Stimulated activated CD4-positive, alpha-beta T cell treated with anti-CD3 and anti-CD28 coated beads, Interleukin-4, amount 100 ng/mL, for 24 hours (primary cell): ENCODE results near the gene RNF212.
A peak's percentile ranks its signal among the peaks of the same experiment; 100 is the strongest.

Experiments
- DNase-seq: peaks from one replicate; pipeline ENCODE4 v3.0.0-alpha.2; 2020

RNF212 gene

GRCh38 chr4:1087371-1087770 is 26.0 kb downstream of the RNF212 start:
- DNase-seq, result no peak

DNA sequence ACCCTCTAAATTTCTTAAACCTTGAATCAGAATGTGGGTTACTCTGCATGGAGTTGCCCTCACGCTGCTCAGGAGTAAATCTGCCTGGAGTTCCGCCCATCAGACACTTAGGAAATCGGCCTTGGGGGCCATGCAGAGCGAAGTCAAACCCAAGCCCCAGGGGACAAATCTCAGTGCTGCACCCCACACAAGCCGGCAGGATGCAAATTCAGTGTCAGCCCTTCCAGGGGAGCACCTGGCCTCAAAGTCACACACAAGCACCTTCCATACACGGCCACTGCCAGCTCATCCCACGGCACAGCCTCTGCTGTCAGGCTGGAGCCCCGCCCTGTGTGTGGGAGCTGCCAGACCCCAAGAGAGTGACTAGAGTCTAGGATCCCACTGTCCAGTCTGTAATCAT is 27.4 kb downstream of the RNF212 start:
- no peak for DNase-seq

- no peak for DNase-seq
These were observed 28.0 kb downstream of the RNF212 start for GRCh38 chr4:1085404-1085799.

- no peak for DNase-seq
These were observed 28.5 kb downstream of the RNF212 start for GRCh38 chr4:1084796-1085403.

GRCh38 chr4:1084394-1084793 is 29.0 kb downstream of the RNF212 start:
- DNase-seq, result no peak

DNA sequence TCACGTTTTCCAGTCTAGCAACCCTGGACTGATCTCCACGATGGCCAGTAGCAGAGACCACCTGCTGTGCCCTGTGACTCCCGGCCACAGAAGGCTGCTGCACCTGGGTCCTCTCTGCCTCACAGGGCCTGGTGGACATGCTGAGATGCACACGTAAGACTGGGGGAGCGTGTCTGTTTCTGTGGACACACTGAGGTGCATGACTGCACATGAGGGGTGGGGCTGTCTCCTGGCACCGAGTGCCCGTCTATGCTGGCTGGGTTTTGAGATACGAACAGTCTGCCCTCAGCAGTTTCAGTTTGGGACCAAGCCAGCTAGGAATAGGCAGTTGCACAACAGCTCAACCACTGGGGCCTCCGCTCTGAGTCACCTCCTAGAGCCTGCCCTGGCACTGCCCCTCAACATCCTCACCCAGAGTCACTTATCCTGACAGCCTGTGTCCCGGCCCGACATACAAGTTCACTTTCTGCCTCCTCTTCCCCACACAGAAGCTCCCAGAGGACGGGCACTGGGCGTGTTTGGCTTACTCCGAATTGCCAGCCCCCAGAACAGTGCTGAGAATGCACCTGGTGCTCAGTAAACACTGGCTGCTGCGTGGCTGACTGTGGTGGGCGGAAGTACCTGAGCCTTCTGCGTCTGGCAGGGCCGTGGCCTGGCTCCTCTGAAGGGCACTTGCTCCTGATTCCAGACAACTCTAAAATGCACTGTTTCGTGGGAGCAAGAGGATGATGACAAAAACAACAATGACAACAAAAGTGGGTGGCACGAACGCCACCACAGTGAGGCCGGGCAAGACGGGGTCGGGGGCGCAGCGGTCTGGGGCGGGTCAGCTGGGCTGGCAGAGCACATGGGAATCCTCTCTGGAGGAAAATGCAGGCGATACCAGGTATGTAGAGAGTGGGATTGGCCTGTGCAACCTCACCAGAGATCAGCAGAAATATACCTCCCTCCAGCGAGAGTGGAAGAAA is 30.9 kb downstream of the RNF212 start:
- DNase-seq, result no peak

DNA sequence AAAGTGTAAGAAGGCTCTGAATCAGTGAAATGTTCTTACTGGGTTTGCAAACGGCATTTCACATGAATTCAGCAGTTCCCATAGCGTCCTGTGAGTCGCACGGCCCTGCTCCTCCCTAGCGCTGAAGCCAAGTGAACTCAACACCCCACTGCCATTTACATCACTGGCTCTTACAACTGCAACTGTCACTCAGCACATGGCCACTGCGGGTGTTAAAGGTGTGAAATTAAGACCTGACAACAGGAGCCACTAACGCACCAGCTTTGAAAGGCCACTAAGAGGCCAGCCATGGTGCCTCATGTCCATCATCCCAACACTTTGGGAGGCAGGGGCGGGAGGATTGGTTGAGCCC is 31.7 kb downstream of the RNF212 start:
- DNase-seq, result no peak

DNA sequence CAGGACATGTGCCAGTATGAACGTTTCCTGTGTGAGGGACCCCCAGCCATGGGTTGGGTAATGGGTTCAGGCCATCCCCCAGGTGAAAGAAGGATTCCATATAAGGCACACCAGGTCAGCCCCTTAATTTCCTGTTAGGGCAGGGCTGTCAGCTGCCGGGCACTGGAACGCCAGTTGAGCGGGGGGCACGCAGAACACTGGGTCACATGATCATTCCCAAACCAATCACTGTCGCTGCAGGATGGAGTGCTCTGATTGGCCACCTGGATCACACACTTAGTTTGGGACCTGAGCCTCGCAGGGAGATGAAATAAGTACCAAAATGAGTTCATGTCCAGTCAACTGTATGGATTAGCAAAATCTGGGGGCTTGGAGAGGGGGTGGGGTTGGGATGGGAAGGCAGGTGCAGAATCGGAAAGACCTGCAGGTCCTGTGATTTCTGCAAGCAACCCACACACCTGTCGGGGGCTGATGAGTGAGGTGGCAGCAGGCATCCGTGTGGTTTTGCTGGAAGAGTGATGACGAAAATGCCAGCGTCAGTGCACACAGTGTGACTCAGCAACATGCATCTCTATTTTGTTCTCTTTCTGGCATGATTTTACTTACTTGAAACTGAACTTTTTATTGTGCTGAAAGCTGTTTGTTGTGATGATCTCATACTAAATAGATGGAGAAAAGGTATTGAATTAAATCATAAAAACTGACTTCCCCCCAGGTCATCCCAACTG is 32.2 kb downstream of the RNF212 start:
- DNase-seq, result no peak

DNA sequence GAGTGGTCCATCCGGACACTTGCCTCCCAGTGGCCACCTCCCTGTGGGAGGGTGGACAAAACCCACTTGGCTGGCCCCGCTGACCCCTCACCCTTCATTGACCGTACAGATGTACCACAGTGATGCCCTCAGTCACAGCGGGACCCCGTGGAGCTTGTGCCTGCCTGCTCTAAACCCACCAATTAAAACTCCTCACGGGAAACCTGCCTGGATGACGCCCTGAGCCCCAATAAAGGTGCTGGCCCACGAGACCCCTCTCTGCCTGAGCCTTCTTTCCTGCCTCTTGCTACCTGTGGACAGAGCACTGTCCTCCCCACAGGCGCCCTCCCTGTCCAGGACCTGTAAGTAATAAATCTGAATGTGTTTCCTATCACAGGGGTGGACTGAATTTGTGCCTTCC is 32.9 kb downstream of the RNF212 start:
- DNase-seq, result no peak

GRCh38 chr4:1079711-1080265 is 33.6 kb downstream of the RNF212 start:
- DNase-seq, result no peak

- DNase-seq, result no peak
These were observed 34.9 kb downstream of the RNF212 start for GRCh38 chr4:1078490-1078889.

- no peak for DNase-seq
These were observed 35.5 kb downstream of the RNF212 start for GRCh38 chr4:1077711-1078477.

DNA sequence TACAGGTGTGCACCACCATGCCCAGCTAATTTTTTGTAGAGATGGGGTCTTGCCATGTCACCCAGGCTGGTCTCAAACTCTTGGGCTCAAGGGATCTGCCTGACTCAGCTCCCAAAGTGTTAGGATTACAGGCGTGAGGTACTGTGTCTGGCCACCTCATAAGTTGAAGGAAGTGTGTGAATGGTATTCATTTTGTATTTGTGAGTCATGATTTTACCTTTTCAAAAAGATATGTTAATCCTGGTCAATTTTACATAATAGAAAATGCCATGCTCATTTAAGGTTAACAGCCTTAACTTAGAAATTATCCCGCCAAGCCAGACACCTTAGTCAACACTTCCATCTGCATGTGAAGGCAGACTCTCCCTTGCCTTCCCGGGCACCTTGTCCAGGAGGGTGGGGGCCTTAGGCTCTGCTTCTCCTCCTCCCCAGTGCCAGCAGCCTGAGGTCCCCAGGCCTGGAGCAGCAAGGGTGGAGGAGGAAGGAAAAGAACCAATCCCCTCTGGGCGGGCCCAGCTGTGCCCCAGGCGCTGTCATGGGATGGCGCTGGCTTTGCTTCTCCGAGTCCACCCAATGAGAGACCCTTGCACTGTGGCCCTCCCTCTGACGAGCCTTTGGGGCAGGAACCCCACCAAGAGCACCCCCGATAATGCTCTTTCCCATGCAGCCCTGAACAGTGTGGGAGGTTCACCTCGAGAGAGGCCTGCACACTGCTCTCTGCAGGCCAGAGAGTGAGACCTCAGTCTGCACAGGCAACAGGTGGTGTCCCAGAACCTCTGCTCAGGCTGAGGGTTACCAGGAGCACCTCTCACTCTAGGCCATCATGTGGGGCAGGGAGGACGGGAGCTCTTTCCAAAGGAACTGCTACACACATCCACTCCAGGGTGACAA is 37.3 kb downstream of the RNF212 start:
- no peak for DNase-seq

DNA sequence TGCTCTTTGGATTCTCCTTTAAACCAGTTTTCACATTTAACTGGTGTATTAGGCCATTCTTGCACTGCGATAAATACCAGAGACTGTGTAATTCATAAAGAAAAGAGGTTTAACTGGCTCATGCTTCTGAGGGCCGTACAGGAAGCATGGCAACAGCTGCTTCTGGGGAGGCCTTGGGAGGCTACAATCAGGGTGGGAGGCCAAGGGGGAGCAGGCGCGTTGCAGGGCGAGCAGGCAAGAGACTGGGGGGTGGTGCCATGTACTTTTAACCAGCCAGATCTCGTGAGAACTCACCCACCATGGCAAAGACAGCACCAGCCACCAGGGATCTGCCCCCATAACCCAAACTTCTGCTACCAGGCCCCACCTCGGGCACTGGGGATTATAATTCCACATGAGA is 38.1 kb downstream of the RNF212 start:
- no peak for DNase-seq

- DNase-seq, result no peak
These were observed 39.3 kb downstream of the RNF212 start for GRCh38 chr4:1074077-1074476.

DNA sequence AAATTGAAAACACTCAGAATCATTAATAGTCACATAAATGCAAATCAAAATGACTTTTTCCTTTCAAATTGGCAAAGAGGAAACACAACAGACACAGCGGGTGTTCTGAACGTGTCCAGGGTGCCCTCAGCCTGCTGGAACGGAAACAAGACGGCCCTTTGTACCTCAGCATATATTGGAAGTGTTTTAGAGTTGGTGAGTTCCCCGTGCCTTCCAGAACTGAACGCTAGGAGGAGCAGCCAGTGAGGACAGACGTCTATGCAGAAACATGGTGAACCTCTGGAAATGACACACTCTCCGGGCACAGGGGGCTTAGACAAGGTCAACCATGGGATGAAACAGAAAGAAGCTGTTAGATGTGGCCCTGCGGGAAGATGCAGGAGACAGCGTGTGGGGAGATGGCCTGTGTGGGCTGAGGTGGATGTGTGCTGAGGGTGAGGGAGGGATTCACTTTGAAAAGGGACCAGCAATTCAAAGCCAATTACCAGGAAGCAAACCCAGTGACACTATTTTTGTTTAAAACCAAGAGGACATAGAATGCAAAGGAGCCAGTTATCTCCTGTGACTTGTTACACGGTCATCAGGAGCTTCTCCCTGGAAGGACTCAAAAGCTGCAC is 40.4 kb downstream of the RNF212 start:
- DNase-seq, result peak; percentile 53

DNA sequence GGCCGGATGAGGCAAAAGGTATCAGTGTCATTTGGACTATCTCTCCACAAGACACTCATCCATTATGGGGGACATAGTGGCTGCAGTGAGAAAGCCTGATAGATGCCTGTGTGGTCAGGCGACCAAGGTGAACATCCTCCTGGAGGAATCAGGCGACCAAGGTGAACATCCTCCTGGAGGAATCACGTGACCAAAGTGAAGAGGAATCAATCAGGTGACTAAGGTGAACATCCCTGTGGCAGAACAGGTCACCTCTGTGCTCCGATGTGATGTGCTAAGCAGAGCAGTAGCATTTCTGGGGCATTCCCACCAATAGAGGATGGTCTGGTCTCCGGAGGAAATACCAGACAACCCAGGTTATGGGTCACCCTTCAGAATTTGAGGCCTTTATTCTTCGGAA is 44.0 kb downstream of the RNF212 start:
- DNase-seq, result no peak

- DNase-seq, result no peak
These were observed 47.6 kb downstream of the RNF212 start for GRCh38 chr4:1065732-1066131.

DNA sequence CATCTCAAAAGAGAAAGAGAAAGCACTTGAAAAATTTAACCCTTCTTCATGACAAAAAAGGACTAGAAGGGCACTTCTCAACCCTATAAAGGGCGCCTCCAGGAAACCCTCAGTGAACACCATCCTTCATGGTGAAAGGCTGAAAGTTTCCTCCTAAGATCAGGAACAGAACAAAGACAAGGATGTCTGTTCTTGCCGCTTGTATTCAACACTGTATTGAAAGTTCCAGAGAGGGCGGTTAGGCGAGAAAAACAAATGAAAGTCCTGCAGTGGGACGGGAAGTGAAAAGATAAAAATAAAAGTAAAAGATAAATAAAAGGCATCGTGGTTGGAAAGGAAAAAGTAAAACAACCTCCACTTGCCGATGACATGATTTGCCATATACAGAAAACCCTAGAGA is 50.9 kb downstream of the RNF212 start:
- DNase-seq, result no peak

DNA sequence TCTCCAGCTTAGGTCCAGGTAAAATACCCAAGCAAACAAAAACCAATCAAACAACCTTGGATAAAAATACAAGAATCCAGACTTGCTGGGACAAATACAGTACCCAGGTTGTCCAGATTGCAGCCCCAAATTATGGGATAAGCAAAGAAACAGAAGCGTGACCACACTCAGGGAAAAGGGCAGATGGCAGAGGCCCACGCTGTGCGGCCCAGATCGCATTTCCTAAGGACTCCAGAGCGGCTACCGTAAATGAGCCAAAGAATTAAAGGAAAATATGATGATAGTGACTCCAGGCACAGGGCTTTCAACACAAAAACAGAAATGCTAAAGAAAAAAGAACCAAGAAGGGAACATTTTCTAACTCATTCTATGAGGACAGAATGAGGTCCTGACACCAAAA is 51.6 kb downstream of the RNF212 start:
- DNase-seq, result no peak

DNA sequence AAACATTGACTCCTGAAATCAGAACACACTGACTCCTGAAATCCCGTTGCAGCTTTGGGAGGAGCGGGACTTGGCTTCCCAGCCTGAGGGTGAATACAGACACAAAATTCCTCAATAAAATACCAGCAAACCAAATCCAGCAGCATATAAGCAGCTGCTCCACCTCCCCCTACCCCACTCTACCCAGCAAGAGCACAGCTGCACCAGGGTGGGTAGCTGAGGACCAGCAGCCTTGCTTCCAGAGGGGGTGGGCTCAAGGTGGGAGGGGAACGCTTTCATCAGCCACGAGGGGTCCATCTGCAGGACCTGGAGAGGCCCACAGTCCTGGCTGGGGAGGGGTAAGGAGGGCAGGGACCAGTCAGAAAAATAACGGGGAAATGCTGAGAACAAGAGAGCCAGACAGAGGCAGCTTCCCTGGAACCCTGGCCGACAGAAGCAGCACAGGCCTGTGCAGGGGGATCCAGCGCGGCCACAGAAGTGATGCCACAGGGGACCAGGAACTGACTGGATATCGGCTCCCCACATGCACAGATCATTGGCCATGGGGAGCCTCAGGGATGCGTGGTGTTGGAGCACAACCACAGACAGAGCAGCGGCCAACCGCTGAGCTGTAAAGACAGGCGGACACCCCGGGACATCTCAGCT is 52.2 kb downstream of the RNF212 start:
- DNase-seq, result no peak
